ENCODE measurements around the gene NFATC2. TPM values are rescaled to one million over a fixed set of nuclear protein-coding genes. Genes with fewer than 3 reads are reported as not detected.

Gene NFATC2
- total and polyA plus RNA-seq, 2 of the 8 experiments (the other 6 are each of a cell fraction or from before 2014, with no cell fraction given): 0.27 to 0.91 TPM

DNA sequence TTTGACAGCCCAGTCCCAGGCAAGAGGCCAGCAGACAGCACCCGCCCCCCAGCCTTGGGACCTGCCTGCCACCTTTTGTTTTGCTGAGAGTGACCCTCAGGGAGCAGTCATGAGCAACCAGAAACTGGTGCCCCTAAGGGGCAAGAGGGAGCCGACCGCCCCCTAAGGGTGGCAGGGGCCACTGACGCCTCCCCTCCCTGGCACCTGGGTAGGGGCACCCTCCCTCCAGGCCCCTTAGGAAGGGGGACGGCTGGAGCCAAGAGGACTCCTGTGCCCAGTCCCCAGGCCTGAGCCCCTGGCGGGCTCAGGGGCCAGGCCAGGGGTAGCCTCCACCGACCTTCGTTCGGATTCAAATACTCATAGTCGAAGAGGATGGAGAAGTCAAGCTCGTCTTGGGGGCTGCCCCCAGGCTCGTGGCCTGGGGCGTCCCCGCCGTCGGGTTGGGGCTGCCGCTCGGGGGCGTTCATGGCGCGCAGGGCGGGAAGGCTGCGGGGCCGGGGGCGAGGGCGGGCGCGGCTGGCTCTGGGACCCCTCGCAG lies 417 bp downstream of the NFATC2 start:
- Histone ChIP-seq H3K4ac (replicated peaks; ENCODE audit: insufficient read length, low read depth, low read length) (no peak overlapping the region), H3K27ac (ENCODE audit: low read depth, low read length) (no peak overlapping the region), H3K79me1 (ENCODE audit: low read depth, low read length) (no peaks in the 10 kb centered on the region), H3K4me1 (replicated peaks in 1 of 4; ENCODE audit: control insufficient read depth in 3 of 4, insufficient read depth in 4 of 4, low read length in 3 of 4) (peaks cover 0 to 10% (median 4%) of the 10 kb centered on the region in 4 experiments; a peak in 4 of 7 replicates), H3K4me2 (ENCODE audit: insufficient read depth in 1 of 2, low read depth in 2 of 2, low read length in 2 of 2) (peak overlapping the region; percentile 50 to 73), H3K14ac (ENCODE audit: insufficient read length) (no peak overlapping the region), H2BK20ac (ENCODE audit: low read length) (no peak overlapping the region), H2BK5ac (ENCODE audit: low read depth, low read length) (no peak overlapping the region), H3K36me3 (ENCODE audit: control insufficient read depth in 2 of 4, insufficient read depth in 4 of 4, low read length in 3 of 4) (no peaks in the 10 kb centered on the region), H3K9ac (replicated peaks in 1 of 4; ENCODE audit: extremely low read depth in 1 of 4, low read depth in 3 of 4, low read length in 3 of 4) (no peak overlapping the region), H3K18ac (ENCODE audit: extremely low read depth, low read length) (0 out of 2 replicates have a peak overlapping the region, but pooled peaks have one; percentile 29), H3K23ac (ENCODE audit: insufficient read length) (no peak overlapping the region), H2AK5ac (ENCODE audit: low read depth, low read length) (no peak overlapping the region), H2BK12ac (ENCODE audit: low read depth, low read length) (no peak overlapping the region), H4K20me1 (replicated peaks in 1 of 2; ENCODE audit: control insufficient read depth in 1 of 2, insufficient read depth in 2 of 2, low read length in 2 of 2) (no peaks in the 10 kb centered on the region), H2AFZ (ENCODE audit: low read length) (no peak overlapping the region), H3K56ac (replicated peaks; ENCODE audit: insufficient read length, low read depth, low read length) (no peak overlapping the region), H2BK120ac (replicated peaks; ENCODE audit: low read depth, low read length) (no peak overlapping the region), H4K91ac (replicated peaks; ENCODE audit: insufficient read length, low read length) (no peak overlapping the region), H2BK15ac (ENCODE audit: low read length) (no peak overlapping the region), H3K9me3 (ENCODE audit: insufficient read depth in 2 of 2, low read depth in 1 of 2, low read length in 1 of 2) (no peaks in the 10 kb centered on the region), H3K27me3 (replicated peaks in 1 of 4; ENCODE audit: control insufficient read depth in 3 of 4, extremely low read depth in 1 of 4, insufficient read depth in 3 of 4, low read length in 3 of 4) (peaks cover 8 to 25% (median 20%) of the 10 kb centered on the region in 4 experiments), H3K79me2 (ENCODE audit: control insufficient read depth in 1 of 2, insufficient read depth in 2 of 2, low read length in 2 of 2) (no peaks in the 10 kb centered on the region), H4K5ac (ENCODE audit: insufficient read length, low read depth, low read length) (no peak overlapping the region), H4K8ac (ENCODE audit: extremely low read depth, insufficient read depth, low read length) (0 out of 2 replicates have a peak overlapping the region, but pooled peaks have one; percentile 47), H3K4me3 (ENCODE audit: extremely low read depth in 1 of 4, insufficient read depth in 2 of 4, low read depth in 3 of 4, low read length in 4 of 4) (peak overlapping the region; percentile 23 to 67 (median 39)), H3K23me2 (ENCODE audit: low read depth, low read length) (peaks cover 6% of the 10 kb centered on the region; the same call in 1 of the 2 replicates)
- FAIRE-seq (no peak), DNase-seq (ENCODE audit: low read depth in 1 of 2, low spot score in 2 of 2) (peak; percentile 23 to 77)
- ChIA-PET CTCF (ENCODE audit: partially characterized antibody) (interaction anchor here (0.5 to 2.2 kb wide), 19 partner anchors 10 to 562 kb away, joined by 3 to 9 read pairs (median 4); no protein-coding TSS in a partner anchor), POLR2A (ENCODE audit: partially characterized antibody) (interaction anchor here (1.0 kb wide), 1 partner anchor 155 kb away, joined by 3 read pairs; no protein-coding TSS in a partner anchor)
- 11% methylated on average over 10 of the region's 29 CpGs; no CpG with 5 or more reads in 1 of the 2 experiments for WGBS, 2 experiments (ENCODE audit: extremely low coverage in 1 of 2, insufficient coverage in 1 of 2, insufficient read length in 1 of 2, insufficient replicate concordance in 2 of 2, low coverage in 1 of 2, low lambda C conversion rate in 2 of 2, missing lambda C conversion rate in 1 of 2)
- no peak for TF ChIP-seq POLR2A (IDR thresholded peaks at IDR 0.05; ENCODE audit: control extremely low read depth in 1 of 2, low read depth in 2 of 2, low read length in 2 of 2)
- peak; percentile 68 to 97 (median 69) for TF ChIP-seq CTCF (IDR thresholded peaks at IDR 0.05; ENCODE audit: control extremely low read depth in 1 of 3, insufficient read depth in 1 of 3, low read depth in 1 of 3, low read length in 3 of 3)
- TF ChIP-seq YY1 (IDR thresholded peaks at IDR 0.05; ENCODE audit: low read depth, low read length): 0 out of 2 replicates have a peak, but pooled peaks have one; percentile 1
- TF ChIP-seq KDM4A (IDR thresholded peaks at IDR 0.05; ENCODE audit: low read depth, low read length, severe bottlenecking): peak; percentile 55
- TF ChIP-seq RAD21 (IDR thresholded peaks at IDR 0.05 in 1 of 2, conservative IDR thresholded peaks at IDR 0.05 in 1 of 2; ENCODE audit: low read depth in 2 of 2, low read length in 2 of 2): peak; percentile 57 to 72
- no peak for TF ChIP-seq SAP30 (IDR thresholded peaks at IDR 0.05; ENCODE audit: insufficient read depth, insufficient replicate concordance, low read length)
